Upper lobe of left lung (tissue), 4 donors: ENCODE results near the gene PDE1C.

Experiments used
- EP300 ChIP-seq, 4 donors: sonication (generic); formaldehyde crosslinking; IDR thresholded peaks; one replicate each; pipeline ENCODE4 v1.5.1; 2017; ENCODE audit warnings: antibody characterized with exemption in 4 of 4, control low read depth in 2 of 4
- TF ChIP-seq, protein P1 (sequence below), 6 experiments: fragments of 450-650 bp in 4 of 6; fragments of 200-600 bp in 2 of 6; sonication (generic) in 2 of 6; IDR thresholded peaks; one replicate each; pipeline ENCODE4 v1.5.1; 2016 to 2019; ENCODE audit warnings: antibody characterized with exemption in 6 of 6

DNA sequence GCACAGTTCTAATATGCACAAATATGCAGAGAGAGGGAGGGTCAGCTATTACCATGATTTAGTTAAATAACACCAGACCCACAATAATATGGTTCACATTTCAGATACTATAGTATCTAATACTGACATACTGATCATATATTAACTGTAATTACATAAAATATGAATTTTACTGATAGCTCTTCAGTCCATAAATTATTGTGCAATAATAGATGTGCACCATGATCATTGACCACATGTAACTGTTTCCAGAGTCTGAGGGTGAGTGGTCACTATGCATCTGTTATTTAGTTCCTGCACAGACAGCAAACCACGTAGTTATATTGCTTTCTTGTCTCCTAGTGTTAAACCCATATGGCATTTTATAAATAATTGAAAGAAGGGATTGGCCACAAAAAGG is 353.9 kb downstream of the PDE1C start:
- TF ChIP-seq EP300 (IDR thresholded peaks at IDR 0.05) = no peak
- TF ChIP-seq, protein P1, sequence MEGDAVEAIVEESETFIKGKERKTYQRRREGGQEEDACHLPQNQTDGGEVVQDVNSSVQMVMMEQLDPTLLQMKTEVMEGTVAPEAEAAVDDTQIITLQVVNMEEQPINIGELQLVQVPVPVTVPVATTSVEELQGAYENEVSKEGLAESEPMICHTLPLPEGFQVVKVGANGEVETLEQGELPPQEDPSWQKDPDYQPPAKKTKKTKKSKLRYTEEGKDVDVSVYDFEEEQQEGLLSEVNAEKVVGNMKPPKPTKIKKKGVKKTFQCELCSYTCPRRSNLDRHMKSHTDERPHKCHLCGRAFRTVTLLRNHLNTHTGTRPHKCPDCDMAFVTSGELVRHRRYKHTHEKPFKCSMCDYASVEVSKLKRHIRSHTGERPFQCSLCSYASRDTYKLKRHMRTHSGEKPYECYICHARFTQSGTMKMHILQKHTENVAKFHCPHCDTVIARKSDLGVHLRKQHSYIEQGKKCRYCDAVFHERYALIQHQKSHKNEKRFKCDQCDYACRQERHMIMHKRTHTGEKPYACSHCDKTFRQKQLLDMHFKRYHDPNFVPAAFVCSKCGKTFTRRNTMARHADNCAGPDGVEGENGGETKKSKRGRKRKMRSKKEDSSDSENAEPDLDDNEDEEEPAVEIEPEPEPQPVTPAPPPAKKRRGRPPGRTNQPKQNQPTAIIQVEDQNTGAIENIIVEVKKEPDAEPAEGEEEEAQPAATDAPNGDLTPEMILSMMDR (IDR thresholded peaks at IDR 0.05) = no peak
